Duodenal mucosa (tissue), 2 donors: ENCODE data around the gene ZNF330.
A peak's percentile ranks its signal among the peaks of the same experiment; 100 is the strongest.
"Not testable (repeated sequence)": the region's sequence is repeated elsewhere in the genome, so short reads cannot be mapped to it uniquely, and the experiment has no call there.

Experiments used
- H3K27ac ChIP-seq: one replicate; pipeline ENCODE4 v1.7.0; 2013; ENCODE audit warnings: low read depth, low read length
- H3K27me3 ChIP-seq, 2 donors: one replicate each; pipeline ENCODE4 v1.7.0; 2013; ENCODE audit warnings: low read length in 2 of 2, control low read depth in 1 of 2; ENCODE audit not compliant: insufficient read depth in 2 of 2, control insufficient read depth in 1 of 2
- H3K36me3 ChIP-seq, 2 donors: one replicate each; pipeline ENCODE4 v1.7.0; 2013; ENCODE audit warnings: low read length in 2 of 2, control low read depth in 1 of 2; ENCODE audit not compliant: insufficient read depth in 2 of 2, control insufficient read depth in 1 of 2
- H3K4me1 ChIP-seq, 2 donors: one replicate each; pipeline ENCODE4 v1.7.0; 2013; ENCODE audit warnings: low read length in 2 of 2, control low read depth in 1 of 2; ENCODE audit not compliant: insufficient read depth in 2 of 2, control insufficient read depth in 1 of 2
- H3K4me3 ChIP-seq, 2 donors: one replicate each; pipeline ENCODE4 v1.7.0; 2013; ENCODE audit warnings: low read length in 2 of 2, low read depth in 1 of 2
- H3K9ac ChIP-seq, 2 donors: one replicate each; pipeline ENCODE4 v1.7.0; 2013; ENCODE audit warnings: low read length in 2 of 2, low read depth in 1 of 2
- H3K9me3 ChIP-seq, 2 donors: one replicate each; pipeline ENCODE4 v1.7.0; 2013; ENCODE audit warnings: low read length in 2 of 2, control low read depth in 1 of 2; ENCODE audit not compliant: control insufficient read depth in 1 of 2

Gene ZNF330

DNA sequence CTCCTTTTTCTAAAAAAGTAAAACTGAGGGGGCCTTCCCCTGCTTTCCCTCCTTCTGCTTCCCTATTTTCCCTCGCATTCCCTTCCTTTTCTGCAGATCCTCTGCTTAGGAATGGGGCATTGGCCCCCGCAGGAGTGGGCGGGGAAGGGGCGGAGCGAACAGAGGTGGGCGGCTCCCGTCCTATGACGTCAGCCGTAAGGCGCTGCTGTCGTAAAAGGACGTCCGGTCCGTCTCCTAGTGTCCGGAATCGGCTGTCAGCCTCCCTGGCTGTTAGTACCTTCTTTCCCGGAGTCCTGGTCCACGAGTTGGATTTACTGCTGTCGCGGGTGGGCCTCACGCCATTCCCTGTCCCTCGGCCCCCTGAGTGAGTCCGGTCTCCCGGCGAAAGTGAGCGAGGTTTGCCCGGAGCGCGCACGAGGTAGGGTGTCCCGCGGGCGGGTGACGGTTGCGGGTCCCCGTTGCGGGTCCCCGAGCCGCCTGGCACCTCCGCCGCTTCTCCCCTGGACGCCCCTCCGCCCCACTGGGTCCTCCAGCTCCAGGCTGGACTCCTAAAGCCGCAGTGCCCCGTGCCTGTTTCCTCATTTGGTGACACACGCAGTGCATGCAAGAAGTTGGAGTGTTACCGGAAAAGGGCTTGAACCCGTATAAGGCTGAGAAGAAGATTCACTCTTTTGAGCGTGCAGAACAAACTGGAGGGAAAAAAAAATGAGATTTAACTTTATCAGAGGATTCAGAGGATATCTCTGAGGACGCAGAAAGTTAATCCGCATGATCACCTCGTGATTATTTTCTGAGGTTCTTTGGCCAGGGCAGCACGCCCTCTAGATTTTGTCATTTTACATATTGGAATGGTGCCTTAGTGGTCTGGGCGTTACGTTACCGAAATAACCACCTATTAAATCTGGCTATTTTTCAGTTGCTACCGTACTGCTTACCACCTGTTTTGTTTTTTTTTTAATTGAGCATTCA is at the start of gene ZNF330:
TSS of gene ZNF330 (plus strand) at position 205 of the 969 bp plus-strand sequence. CDS start 1,477 bp downstream, outside the sequence.
- H3K9ac ChIP-seq, result peak within 1 kb of the TSS; percentile 87 to 93
- peak within 1 kb of the TSS; percentile 88 for H3K27ac ChIP-seq
- no peaks in the 10 kb centered on the region for H3K27me3 ChIP-seq
- H3K4me3 ChIP-seq, result peak within 1 kb of the TSS; percentile 89 to 94
- H3K36me3 ChIP-seq, result peaks cover 4% of the 10 kb centered on the region in 2 donors
- peaks cover 6 to 20% of the 10 kb centered on the region in 2 donors for H3K4me1 ChIP-seq
- H3K9me3 ChIP-seq, result no peaks in the 10 kb centered on the region

DNA sequence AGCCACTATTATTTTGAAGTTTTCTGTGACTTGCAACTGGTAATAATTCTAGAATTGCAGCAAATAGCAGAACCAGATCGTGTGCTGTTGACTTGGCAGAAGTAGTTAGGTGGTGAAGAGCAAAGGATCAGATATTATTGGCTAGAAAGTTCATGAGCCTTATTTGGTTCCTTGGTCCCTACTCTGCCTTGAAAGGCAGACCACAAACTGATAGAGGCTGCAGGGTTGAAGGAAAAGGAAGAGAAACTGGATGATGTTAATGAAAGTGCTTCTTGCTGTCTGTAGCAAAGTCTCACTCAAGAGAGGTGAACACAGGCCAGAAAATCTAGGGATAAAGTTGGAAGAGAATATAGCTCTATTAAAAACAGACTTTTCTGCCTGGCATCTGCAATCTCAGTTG is 46.2 kb upstream of the ZNF330 start:
- no peaks in the 10 kb centered on the region for H3K4me1 ChIP-seq

GRCh38 chr4:141177171-141177570 is 43.5 kb upstream of the ZNF330 start:
- no peak overlapping the region for H3K4me3 ChIP-seq
- H3K27ac ChIP-seq, result no peak overlapping the region
- H3K9me3 ChIP-seq, result no peaks in the 10 kb centered on the region
- H3K9ac ChIP-seq, result no peak overlapping the region
- H3K36me3 ChIP-seq, result no peaks in the 10 kb centered on the region
- no peaks in the 10 kb centered on the region for H3K4me1 ChIP-seq
- peaks cover 0 to 3% of the 10 kb centered on the region in 2 donors for H3K27me3 ChIP-seq

More for the DNA sequence above, 46.2 kb upstream of the ZNF330 start:
- H3K27ac ChIP-seq, result no peak overlapping the region
- no peaks in the 10 kb centered on the region for H3K9me3 ChIP-seq
- H3K36me3 ChIP-seq, result no peaks in the 10 kb centered on the region
- no peak overlapping the region for H3K9ac ChIP-seq
- peaks cover 0 to 3% of the 10 kb centered on the region in 2 donors for H3K27me3 ChIP-seq
- no peak overlapping the region for H3K4me3 ChIP-seq

- no peak overlapping the region for H3K27ac ChIP-seq
- H3K36me3 ChIP-seq, result no peaks in the 10 kb centered on the region
- no peak overlapping the region for H3K4me3 ChIP-seq
- no peaks in the 10 kb centered on the region for H3K9me3 ChIP-seq
- peaks cover 0 to 3% of the 10 kb centered on the region in 2 donors for H3K27me3 ChIP-seq
- no peaks in the 10 kb centered on the region for H3K4me1 ChIP-seq
- H3K9ac ChIP-seq, result no peak overlapping the region
These were observed 41.0 kb upstream of the ZNF330 start for GRCh38 chr4:141179474-141180373.

GRCh38 chr4:141180991-141181761 is 39.5 kb upstream of the ZNF330 start:
- no peak overlapping the region for H3K4me3 ChIP-seq
- H3K27ac ChIP-seq, result no peak overlapping the region
- no peaks in the 10 kb centered on the region for H3K4me1 ChIP-seq
- no peaks in the 10 kb centered on the region for H3K36me3 ChIP-seq
- H3K9ac ChIP-seq, result no peak overlapping the region
- no peaks in the 10 kb centered on the region for H3K9me3 ChIP-seq
- H3K27me3 ChIP-seq, result no peaks in the 10 kb centered on the region

GRCh38 chr4:141183491-141183890 is 37.2 kb upstream of the ZNF330 start:
- not testable (repeated sequence) for H3K36me3 ChIP-seq, H3K27ac ChIP-seq, H3K4me3 ChIP-seq, H3K9ac ChIP-seq, H3K27me3 ChIP-seq, H3K4me1 ChIP-seq, H3K9me3 ChIP-seq

DNA sequence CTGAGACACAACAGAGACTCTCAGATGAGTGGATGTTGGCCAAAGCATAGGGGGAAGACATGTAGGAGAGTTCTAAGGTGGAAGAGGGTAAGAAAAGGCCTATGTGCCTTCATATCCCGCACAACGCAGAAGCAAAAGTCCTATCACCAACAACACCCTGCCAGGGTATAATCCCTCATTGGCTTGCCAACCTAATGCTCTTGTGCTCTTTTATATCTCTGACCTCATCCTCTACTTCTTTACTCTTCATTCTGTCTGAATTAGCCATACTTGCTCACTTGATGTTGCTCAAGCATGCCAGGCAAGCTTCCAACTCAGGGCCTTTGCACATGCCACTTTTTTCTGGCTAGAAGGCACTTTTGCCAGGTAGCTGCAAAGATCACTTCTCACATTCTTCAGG is 28.1 kb upstream of the ZNF330 start:
- Histone ChIP-seq H3K4me1 (no peaks in the 10 kb centered on the region), H3K4me3 (no peak overlapping the region), H3K36me3 (no peaks in the 10 kb centered on the region), H3K27me3 (no peaks in the 10 kb centered on the region), H3K27ac (no peak overlapping the region), H3K9ac (no peak overlapping the region), H3K9me3 (no peaks in the 10 kb centered on the region)

- Histone ChIP-seq H3K4me1 (no peaks in the 10 kb centered on the region), H3K27me3 (no peaks in the 10 kb centered on the region), H3K4me3 (no peak overlapping the region), H3K27ac (no peak overlapping the region), H3K9ac (no peak overlapping the region), H3K9me3 (no peaks in the 10 kb centered on the region), H3K36me3 (no peaks in the 10 kb centered on the region)
These were observed 27.1 kb upstream of the ZNF330 start for GRCh38 chr4:141193516-141194034.

GRCh38 chr4:141195095-141195707 is 25.5 kb upstream of the ZNF330 start:
- Histone ChIP-seq H3K27ac (no peak overlapping the region), H3K27me3 (no peaks in the 10 kb centered on the region), H3K9ac (no peak overlapping the region), H3K4me3 (no peak overlapping the region), H3K9me3 (no peaks in the 10 kb centered on the region), H3K36me3 (no peaks in the 10 kb centered on the region), H3K4me1 (no peaks in the 10 kb centered on the region)
